Endometrial microvascular endothelial cells (primary cell): ENCODE data around the gene DLG3. TPM values are rescaled to one million over a fixed set of nuclear protein-coding genes. Genes with fewer than 3 reads are reported as not detected.

Experiments used
- total RNA-seq: library from RNA; depleted of rRNA; stranded (reverse); fragments of >200 nt; gene quantifications from one replicate; pipeline ENCODE4 v1.2.3, GENCODE V29; 2015; ENCODE audit errors: inconsistent ontology term

DLG3 gene
- total RNA-seq, 1 donor from 2014 or later = 1.5 TPM

Other genes starting within 250 kb of the DLG3 start
- not detected for gene AWAT1, start 210.2 kb upstream of the DLG3 start, total RNA-seq
- not detected for gene P2RY4, start 184.6 kb upstream of the DLG3 start, total RNA-seq
- not detected for gene ARR3, start 176.5 kb upstream of the DLG3 start, total RNA-seq
- gene RAB41, start 162.7 kb upstream of the DLG3 start, total RNA-seq = not detected
- 69.4 TPM for gene PDZD11, start 154.9 kb upstream of the DLG3 start, total RNA-seq
- 24.3 TPM for gene KIF4A, start 154.7 kb upstream of the DLG3 start, total RNA-seq
- not detected for gene GDPD2, start 21.5 kb upstream of the DLG3 start, total RNA-seq